ENCODE data around the gene ABCB11.

GRCh38 chr2:169073963-169074751 is 43.0 kb upstream of the ABCB11 start:
- TF ChIP-seq POLR2A (IDR thresholded peaks at IDR 0.05) (no peak), POLR2AphosphoS5 (IDR thresholded peaks at IDR 0.05) (no peak), EP300 (IDR thresholded peaks at IDR 0.05) (no peak)
- TF ChIP-seq, protein P1, sequence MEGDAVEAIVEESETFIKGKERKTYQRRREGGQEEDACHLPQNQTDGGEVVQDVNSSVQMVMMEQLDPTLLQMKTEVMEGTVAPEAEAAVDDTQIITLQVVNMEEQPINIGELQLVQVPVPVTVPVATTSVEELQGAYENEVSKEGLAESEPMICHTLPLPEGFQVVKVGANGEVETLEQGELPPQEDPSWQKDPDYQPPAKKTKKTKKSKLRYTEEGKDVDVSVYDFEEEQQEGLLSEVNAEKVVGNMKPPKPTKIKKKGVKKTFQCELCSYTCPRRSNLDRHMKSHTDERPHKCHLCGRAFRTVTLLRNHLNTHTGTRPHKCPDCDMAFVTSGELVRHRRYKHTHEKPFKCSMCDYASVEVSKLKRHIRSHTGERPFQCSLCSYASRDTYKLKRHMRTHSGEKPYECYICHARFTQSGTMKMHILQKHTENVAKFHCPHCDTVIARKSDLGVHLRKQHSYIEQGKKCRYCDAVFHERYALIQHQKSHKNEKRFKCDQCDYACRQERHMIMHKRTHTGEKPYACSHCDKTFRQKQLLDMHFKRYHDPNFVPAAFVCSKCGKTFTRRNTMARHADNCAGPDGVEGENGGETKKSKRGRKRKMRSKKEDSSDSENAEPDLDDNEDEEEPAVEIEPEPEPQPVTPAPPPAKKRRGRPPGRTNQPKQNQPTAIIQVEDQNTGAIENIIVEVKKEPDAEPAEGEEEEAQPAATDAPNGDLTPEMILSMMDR (IDR thresholded peaks at IDR 0.05), result no peak

Measured in sigmoid colon (tissue), 4 donors.